ENCODE measurements around the gene SPON2. TPM values are rescaled to one million over a fixed set of nuclear protein-coding genes. Genes with fewer than 3 reads are reported as not detected.

The SPON2 gene
- total RNA-seq, 2 experiments from 2014 or later: 9.9 to 10.5 TPM

DNA sequence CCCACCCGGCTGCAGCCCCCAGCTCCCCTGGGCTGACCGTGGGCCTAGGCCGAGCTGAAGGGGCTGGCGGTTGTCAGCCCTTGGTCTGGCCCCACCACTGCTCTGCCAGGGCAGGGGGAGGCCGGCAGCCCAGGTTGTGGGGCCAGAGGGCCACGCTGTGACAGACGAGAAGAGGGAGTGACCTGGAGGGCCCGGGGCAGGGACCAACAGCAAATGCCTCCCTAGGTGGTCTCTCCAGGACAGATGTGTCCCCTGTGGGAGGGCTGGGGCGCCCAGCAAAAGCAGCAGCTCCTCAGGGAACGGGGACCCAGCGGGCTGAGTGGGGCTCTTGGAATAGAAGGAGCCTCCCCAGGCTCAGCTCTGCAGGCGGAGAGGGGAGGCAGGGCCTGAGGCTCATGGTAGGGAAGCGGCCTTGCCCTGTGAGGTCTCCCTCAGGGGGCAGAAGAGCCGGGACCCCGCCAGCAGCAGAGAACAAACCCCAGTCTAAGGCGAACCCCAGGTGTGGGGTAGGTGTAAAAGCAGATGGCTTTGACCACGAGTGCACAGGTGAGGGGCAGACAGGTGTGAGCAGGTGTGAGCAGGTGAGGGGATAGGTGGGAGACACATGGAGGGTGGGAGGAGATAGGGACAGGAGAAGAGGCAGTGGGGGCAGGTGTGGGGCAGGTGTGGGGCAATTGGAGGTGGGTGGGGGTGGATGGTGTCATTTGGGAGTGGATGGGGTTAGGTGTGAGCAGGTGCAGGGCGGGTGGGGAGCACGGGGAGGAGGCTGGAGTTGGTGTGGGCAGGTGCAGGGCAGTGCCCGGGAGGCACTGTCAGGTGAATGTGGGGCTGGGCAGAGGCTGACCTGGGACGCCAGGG is 34.1 kb upstream of the SPON2 start:
- peak; percentile 1 for DNase-seq
- H3K27ac Mint-ChIP-seq: no peak overlapping the region
- CTCF ChIA-PET: no interaction called here
- H3K4me3 Mint-ChIP-seq: no peak overlapping the region
- H3K36me3 Mint-ChIP-seq (ENCODE audit: low read depth): no peaks in the 10 kb centered on the region
- H3K27me3 Mint-ChIP-seq: no peaks in the 10 kb centered on the region
- H3K9me3 Mint-ChIP-seq: no peaks in the 10 kb centered on the region
- POLR2A ChIA-PET: interaction anchor here (0.6 to 1.1 kb wide), 2 partner anchors 11 to 929 kb away, joined by 3 read pairs; no protein-coding TSS in a partner anchor
- TF ChIP-seq, protein P1, sequence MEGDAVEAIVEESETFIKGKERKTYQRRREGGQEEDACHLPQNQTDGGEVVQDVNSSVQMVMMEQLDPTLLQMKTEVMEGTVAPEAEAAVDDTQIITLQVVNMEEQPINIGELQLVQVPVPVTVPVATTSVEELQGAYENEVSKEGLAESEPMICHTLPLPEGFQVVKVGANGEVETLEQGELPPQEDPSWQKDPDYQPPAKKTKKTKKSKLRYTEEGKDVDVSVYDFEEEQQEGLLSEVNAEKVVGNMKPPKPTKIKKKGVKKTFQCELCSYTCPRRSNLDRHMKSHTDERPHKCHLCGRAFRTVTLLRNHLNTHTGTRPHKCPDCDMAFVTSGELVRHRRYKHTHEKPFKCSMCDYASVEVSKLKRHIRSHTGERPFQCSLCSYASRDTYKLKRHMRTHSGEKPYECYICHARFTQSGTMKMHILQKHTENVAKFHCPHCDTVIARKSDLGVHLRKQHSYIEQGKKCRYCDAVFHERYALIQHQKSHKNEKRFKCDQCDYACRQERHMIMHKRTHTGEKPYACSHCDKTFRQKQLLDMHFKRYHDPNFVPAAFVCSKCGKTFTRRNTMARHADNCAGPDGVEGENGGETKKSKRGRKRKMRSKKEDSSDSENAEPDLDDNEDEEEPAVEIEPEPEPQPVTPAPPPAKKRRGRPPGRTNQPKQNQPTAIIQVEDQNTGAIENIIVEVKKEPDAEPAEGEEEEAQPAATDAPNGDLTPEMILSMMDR (IDR thresholded peaks at IDR 0.05): no peak
- peaks cover 32% of the 10 kb centered on the region for H3K4me1 Mint-ChIP-seq (ENCODE audit: low read depth)
- intact Hi-C loops (cut with micrococcal nuclease): no loop called here
- ATAC-seq: no peak

DNA sequence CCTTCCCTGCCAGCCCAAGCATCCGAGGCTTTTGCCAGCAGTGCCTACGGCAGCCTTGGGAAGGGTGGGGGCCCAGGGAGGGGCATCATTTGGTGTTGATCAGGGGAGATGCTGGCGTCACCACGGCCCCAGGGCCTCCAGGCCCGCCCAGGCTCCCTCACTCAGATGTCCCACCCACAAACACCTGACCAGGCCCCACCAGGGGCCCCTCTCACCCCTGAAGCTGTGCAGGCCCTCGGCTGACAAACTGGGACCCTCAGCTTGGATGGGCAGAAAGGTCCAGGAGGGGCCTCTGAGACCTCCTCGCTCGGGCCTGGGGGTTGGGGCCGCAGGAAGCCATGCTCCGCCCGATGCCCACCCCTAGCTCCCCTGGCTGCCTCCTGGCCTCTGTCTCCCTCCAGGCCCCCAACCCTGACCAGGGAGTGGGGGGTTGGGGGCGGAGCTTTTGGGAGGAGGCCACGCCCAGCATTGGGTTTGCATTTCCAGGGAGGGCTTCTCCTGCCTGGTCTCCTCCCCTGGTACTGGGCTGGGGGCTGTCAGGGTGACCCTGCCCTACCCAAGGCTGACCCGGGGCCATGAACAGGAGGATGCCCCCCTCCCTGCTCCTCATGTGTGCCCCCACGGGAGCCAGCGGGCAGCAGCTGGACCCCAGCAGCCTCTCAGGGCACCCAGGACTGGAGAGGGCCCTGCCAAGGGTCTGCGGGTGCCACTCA is 33.4 kb upstream of the SPON2 start:
- ChIA-PET POLR2A (interaction anchor here (0.6 kb wide), 1 partner anchor 930 kb away, joined by 3 read pairs; no protein-coding TSS in a partner anchor), CTCF (interaction anchor here (0.8 kb wide), 1 partner anchor 11 kb away, joined by 3 read pairs; no protein-coding TSS in a partner anchor)
- H3K36me3 Mint-ChIP-seq (ENCODE audit: low read depth): no peaks in the 10 kb centered on the region
- no peaks in the 10 kb centered on the region for H3K9me3 Mint-ChIP-seq
- ATAC-seq: no peak
- intact Hi-C loops (cut with micrococcal nuclease): no loop called here
- H3K27ac Mint-ChIP-seq: no peak overlapping the region
- H3K27me3 Mint-ChIP-seq: no peaks in the 10 kb centered on the region
- H3K4me1 Mint-ChIP-seq (ENCODE audit: low read depth): peaks cover 36% of the 10 kb centered on the region
- peak; percentile 1 for DNase-seq
- no peak overlapping the region for H3K4me3 Mint-ChIP-seq
- TF ChIP-seq, protein P1 (IDR thresholded peaks at IDR 0.05): no peak

GRCh38 chr4:1204828-1205585 is 32.6 kb upstream of the SPON2 start:
- Mint-ChIP-seq H3K9me3 (no peaks in the 10 kb centered on the region), H3K4me3 (no peak overlapping the region), H3K4me1 (ENCODE audit: low read depth) (peaks cover 39% of the 10 kb centered on the region), H3K36me3 (ENCODE audit: low read depth) (no peaks in the 10 kb centered on the region), H3K27me3 (no peaks in the 10 kb centered on the region), H3K27ac (no peak overlapping the region)
- TF ChIP-seq, protein P1 (IDR thresholded peaks at IDR 0.05): no peak
- intact Hi-C loops (cut with micrococcal nuclease): loop anchor here (5.0 kb wide), 1 partner anchor 42 kb away; the partner anchor contains the start of gene CTBP1
- DNase-seq (peak; percentile 1), ATAC-seq (no peak)
- ChIA-PET POLR2A (interaction anchor here (5.5 kb wide), 1 partner anchor 42 kb away, joined by 30 read pairs; the partner anchor contains the start of gene CTBP1), CTCF (interaction anchor here (0.8 kb wide), 1 partner anchor 12 kb away, joined by 3 read pairs; no protein-coding TSS in a partner anchor)

DNA sequence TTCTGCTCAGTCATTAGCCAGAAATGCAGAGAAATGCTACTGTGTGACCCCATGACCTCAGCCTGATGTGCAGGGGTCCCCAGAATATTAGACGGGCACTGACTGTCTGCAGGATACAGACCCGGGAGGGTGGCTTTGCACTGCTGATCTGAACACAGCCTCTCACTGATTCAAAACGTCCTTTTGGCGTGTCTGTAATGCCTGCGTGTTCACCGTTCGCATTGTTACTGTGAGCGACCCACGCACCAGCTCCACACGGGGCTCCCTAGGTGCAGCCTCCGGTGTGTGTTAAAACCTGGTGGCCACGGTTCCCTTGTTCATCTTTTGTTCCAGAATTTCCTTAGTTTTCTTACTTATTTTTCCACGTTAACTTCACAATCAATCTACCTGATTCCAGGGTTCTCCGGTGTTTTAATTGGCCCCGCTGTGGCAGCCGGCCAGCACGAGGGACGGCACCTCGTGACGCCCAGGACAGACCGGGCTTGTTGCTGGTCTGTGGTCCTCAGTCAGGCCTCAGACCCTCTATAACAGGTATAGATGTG is 32.0 kb upstream of the SPON2 start:
- ChIA-PET POLR2A (interaction anchor here (1.0 to 5.5 kb wide), 2 partner anchors 8 to 43 kb away, joined by 3 to 30 read pairs; partner anchors contain the start of gene CTBP1), CTCF (interaction anchor here (0.8 to 2.9 kb wide), 2 partner anchors 13 to 37 kb away, joined by 4 to 10 read pairs; no protein-coding TSS in a partner anchor)
- Mint-ChIP-seq H3K4me3 (no peak overlapping the region), H3K9me3 (no peaks in the 10 kb centered on the region), H3K36me3 (ENCODE audit: low read depth) (no peaks in the 10 kb centered on the region), H3K4me1 (ENCODE audit: low read depth) (peaks cover 40% of the 10 kb centered on the region), H3K27ac (peak overlapping the region; percentile 13), H3K27me3 (no peaks in the 10 kb centered on the region)
- DNase-seq (peak; percentile 3), ATAC-seq (no peak)
- intact Hi-C loops (cut with micrococcal nuclease): loop anchor here (5.0 kb wide), 1 partner anchor 43 kb away; the partner anchor contains the start of gene CTBP1
- TF ChIP-seq, protein P1 (IDR thresholded peaks at IDR 0.05): no peak
